ENCODE results near the gene SLC22A15.
"Not testable (repeated sequence)": the region's sequence is repeated elsewhere in the genome, so short reads cannot be mapped to it uniquely, and the experiment has no call there.

SLC22A15 gene

DNA sequence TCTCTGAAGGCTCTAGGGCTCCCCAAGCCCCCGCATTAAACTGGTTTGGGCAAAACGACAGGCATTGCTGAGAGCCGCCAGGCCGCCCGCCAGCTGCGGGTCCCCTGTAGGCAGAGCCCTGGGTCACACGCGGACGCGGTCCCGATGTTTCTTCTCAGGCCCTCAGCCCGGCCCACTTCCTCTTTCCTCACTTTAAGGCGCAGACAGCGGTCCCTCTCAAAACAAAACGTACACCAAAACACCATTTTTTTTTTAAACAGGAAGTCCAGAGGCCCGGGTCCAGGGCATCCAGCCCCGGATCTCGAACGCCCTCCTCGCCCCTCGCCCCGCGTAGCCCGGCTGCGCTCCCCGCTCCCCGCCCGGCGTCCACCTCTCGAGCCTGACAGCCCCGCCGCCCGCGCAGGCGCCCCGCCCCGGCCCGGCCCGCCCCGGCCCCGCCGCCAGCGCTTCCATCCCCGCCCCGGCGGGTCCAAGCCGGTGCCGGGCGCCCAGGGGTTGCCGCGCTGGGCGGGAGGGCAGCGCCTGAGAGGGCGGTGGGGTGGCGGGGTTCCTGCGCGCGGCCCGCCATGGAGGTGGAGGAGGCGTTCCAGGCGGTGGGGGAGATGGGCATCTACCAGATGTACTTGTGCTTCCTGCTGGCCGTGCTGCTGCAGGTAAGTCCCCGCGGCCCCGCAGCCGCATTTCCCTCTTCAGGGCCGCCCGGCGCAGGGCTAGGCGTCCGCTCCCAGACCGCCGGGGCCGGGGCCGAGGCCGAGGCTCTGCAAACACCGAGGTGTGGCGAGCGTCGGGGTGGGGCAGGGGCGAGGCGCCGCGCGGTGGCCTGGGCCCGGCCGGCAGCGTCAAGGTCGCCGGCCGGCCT, at the start of gene SLC22A15:
SLC22A15 (plus strand) TSS at position 452 of the 859 bp plus-strand sequence; CDS start at position 567, 115 bp downstream.
- in situ Hi-C loops (cut with MboI; ENCODE audit: low sequenced_read_pairs), result loop anchor here (25.0 kb wide), 1 partner anchor 164 kb away; no protein-coding TSS in a partner anchor

DNA sequence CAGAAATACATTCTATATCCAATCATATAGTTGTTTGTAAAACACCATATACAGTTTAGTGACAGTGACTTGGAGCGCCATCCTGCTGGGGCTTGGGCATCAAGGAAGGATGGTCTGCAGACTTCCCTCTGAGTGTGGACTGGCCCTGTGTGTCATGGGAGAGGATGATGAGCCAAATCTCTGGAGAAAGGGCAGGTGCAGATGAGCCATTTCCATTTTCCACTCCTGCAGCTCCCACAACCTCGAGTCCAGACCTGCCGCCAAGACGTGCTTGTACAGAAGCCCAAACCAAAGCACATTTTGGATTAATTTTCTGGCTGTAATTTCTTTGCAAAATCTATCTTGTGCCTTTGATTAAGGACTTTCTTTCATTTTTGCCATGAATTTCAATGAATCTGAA, 48.3 kb upstream of the SLC22A15 start:
- in situ Hi-C loops (cut with MboI; ENCODE audit: low sequenced_read_pairs), result no loop called here

- in situ Hi-C loops (cut with MboI; ENCODE audit: low sequenced_read_pairs), result no loop called here
These were observed 46.4 kb upstream of the SLC22A15 start for GRCh38 chr1:115929881-115930280.

GRCh38 chr1:115933625-115934024, 42.7 kb upstream of the SLC22A15 start:
- in situ Hi-C loops (cut with MboI; ENCODE audit: low sequenced_read_pairs), result no loop called here

DNA sequence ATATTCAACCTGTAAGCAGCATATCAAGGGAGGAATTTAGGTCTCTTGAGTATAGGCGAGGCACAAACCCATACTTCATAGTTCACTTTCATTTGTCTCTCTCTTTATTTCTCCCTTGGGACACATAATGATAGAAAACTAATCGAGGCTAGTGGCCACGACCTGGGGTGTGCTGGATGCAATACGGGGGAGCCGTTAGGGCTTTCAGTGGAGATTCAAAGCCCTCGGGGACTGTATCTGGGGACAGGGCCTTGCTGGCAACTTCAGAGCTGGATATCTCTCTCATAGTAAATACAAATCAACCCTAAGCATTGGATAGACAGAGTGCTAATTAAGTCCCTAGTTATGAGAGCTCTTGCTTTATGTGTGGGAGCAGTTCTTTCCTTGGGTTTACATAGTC, 36.9 kb upstream of the SLC22A15 start:
- in situ Hi-C loops (cut with MboI; ENCODE audit: low sequenced_read_pairs), result no loop called here

- in situ Hi-C loops (cut with MboI; ENCODE audit: low sequenced_read_pairs), result no loop called here
These were observed 30.2 kb upstream of the SLC22A15 start for GRCh38 chr1:115946116-115946515.

GRCh38 chr1:115949156-115949555, 27.2 kb upstream of the SLC22A15 start:
- in situ Hi-C loops (cut with MboI; ENCODE audit: low sequenced_read_pairs), result no loop called here

DNA sequence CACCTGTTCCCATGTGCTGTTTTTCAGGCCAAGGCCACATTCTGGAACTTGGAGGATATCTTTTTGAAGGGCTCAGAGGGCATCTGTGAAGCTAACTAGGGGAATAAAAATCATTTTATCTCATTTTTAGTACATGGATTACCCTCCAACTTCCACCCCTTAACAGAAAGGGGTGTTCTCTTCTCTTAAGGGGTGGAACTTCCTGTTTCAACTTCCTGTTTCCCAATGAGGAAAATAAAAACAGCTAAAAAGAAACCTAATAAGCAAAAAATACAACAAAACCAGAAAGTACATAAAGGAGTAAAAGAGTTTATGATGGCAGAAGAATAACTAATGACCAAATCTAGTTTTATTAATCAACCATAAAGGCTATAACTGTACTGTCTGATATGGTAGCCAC, 24.8 kb upstream of the SLC22A15 start:
- in situ Hi-C loops (cut with MboI; ENCODE audit: low sequenced_read_pairs), result no loop called here

- in situ Hi-C loops (cut with MboI; ENCODE audit: low sequenced_read_pairs), result no loop called here
These were observed 23.8 kb upstream of the SLC22A15 start for GRCh38 chr1:115952547-115952946.

DNA sequence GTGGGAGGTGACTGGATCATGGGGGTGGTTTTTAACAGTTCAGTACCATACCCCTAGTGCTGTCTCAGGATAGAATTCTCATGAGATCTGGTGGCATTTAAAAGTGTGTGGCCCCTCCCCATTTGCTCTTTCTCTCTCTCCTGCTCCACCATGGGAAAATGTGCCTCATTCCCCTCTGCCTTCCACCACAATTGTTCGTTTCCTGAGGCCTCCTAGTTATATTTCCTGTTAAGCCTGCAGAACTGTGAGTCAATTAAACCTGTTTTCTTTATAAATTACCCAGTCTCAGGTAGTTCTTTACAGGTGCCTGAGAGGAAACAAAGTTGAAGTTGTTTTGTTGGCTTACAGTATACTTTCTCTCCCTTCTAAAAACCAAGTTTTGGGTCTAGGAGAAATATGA, 23.1 kb upstream of the SLC22A15 start:
- in situ Hi-C loops (cut with MboI; ENCODE audit: low sequenced_read_pairs), result no loop called here

GRCh38 chr1:115954684-115955083, 21.6 kb upstream of the SLC22A15 start:
- in situ Hi-C loops (cut with MboI; ENCODE audit: low sequenced_read_pairs), result no loop called here

- in situ Hi-C loops (cut with MboI; ENCODE audit: low sequenced_read_pairs), result no loop called here
These were observed 21.1 kb upstream of the SLC22A15 start for GRCh38 chr1:115955228-115955627.

DNA sequence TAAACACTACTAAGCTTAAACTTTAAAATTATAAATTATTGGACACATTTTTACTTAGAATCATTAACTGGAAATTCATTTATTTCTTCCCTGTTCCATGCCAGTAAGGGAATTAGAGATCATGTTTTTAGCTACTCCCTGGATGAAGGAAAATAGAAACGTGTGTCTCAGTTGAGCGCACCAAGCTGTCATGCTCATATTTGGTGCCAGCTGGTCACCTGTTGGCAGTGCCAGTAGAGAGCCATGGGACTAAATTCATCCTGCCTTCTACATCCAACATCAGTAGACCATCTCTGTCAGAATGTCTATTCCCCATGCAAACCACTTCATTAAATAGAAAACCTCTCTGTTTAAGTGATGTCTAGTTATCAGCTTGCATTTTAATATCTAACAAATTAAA, 17.4 kb upstream of the SLC22A15 start:
- in situ Hi-C loops (cut with MboI; ENCODE audit: low sequenced_read_pairs), result no loop called here

DNA sequence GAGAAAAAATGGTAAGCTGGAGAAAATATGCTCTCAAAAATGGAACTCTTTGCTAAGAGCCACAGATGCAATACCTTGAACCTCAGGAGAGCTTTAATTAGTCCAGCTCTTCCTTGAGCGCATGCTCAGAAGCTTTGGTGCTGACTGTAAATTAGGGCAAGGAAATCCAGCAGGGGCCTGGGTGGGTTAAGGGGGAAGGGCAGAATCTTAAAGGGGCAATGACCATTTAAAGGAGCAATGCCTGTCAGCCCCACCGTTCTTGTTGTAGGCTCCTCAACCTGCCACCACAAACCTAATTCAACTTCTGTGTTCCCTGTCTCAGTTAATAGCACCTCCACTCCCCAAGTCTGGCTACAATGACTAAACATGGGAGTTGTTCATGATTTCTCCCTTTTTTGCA, 6.8 kb upstream of the SLC22A15 start:
- in situ Hi-C loops (cut with MboI; ENCODE audit: low sequenced_read_pairs), result no loop called here

DNA sequence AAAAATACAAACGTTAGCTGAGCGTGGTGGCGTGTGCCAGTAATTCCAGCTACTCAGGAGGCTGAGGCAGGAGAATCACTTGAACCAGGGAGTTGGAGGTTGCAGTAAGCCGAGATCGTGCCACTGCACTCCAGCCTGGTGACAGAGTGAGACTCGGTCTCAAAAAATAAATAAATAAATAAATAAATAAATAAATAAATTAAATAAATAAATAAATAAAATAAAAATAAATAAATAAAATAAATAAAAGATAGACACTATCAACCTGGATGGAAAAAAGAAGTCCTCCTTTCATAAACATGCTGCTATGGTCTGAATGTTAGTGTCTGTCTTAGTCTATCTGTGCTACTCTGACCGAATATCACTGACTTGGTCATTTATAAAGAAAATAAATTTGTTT, 4.5 kb upstream of the SLC22A15 start:
- in situ Hi-C loops (cut with MboI; ENCODE audit: low sequenced_read_pairs), result not testable (repeated sequence)

GRCh38 chr1:115973154-115973553, 3.2 kb upstream of the SLC22A15 start:
- in situ Hi-C loops (cut with MboI; ENCODE audit: low sequenced_read_pairs), result no loop called here

GRCh38 chr1:115975569-115976061, 698 bp upstream of the SLC22A15 start:
- in situ Hi-C loops (cut with MboI; ENCODE audit: low sequenced_read_pairs), result loop anchor here (25.0 kb wide), 1 partner anchor 163 kb away; no protein-coding TSS in a partner anchor

DNA sequence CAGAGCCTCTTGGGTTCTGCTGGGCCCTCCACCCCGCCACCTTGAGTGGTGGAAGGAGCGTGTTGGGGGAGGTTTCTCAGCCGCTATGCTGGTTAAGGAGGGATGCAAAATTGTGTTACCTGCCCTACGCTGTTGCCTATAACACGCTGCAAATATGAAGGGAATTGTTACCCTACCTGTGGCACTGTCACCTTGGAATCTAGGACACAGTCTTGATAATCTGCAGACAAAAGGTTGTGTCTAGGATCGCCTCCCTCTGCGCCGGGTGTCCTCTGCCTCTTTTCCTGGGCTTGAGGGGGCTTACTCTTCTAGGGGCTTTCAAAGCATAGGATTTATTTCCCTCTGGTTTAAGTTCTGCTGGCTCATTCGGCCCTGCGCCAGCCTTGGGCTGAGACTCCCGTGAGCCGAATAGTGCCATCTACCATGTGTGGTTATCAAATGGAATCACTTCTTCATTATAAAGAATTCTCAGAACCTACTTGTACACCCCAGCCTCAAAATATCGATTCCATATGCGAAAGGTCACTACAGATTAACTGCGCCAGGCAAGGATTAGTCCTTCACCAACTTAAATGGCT, 697 bp downstream of the SLC22A15 start:
- in situ Hi-C loops (cut with MboI; ENCODE audit: low sequenced_read_pairs), result loop anchor here (25.0 kb wide), 1 partner anchor 165 kb away; no protein-coding TSS in a partner anchor

- in situ Hi-C loops (cut with MboI; ENCODE audit: low sequenced_read_pairs), result loop anchor here (25.0 kb wide), 1 partner anchor 165 kb away; no protein-coding TSS in a partner anchor
These were observed 1.4 kb downstream of the SLC22A15 start for GRCh38 chr1:115977499-115978258.

- in situ Hi-C loops (cut with MboI; ENCODE audit: low sequenced_read_pairs), result loop anchor here (25.0 kb wide), 1 partner anchor 166 kb away; no protein-coding TSS in a partner anchor
These were observed 2.1 kb downstream of the SLC22A15 start for GRCh38 chr1:115978292-115978941.

All from HL-60/S4 treated with phorbol 12-myristate 13-acetate at 8.2 ng/mL for 4 days and 3 days (cell line).